Chondrocyte (in vitro differentiated cells): ENCODE results near the gene LENG9. TPM values are rescaled to one million over a fixed set of nuclear protein-coding genes. Genes with fewer than 3 reads are reported as not detected.
A peak's percentile ranks its signal among the peaks of the same experiment; 100 is the strongest.

Experiments used
- DNase-seq: peaks from one replicate; pipeline ENCODE4 v3.0.0; 2021; ENCODE audit warnings: mixed read lengths, low spot score
- H3K27ac Mint-ChIP-seq: one replicate; pipeline ENCODE4 v1.8.0; 2021; ENCODE audit warnings: mild to moderate bottlenecking, moderate library complexity, mixed read lengths; ENCODE audit not compliant: unreplicated experiment
- H3K27me3 Mint-ChIP-seq: 2 replicates; pipeline ENCODE4 v1.8.0; 2021; ENCODE audit warnings: low read depth, mixed read lengths
- H3K36me3 Mint-ChIP-seq: 2 replicates; pipeline ENCODE4 v1.8.0; 2021; ENCODE audit warnings: low read depth, mixed read lengths
- H3K4me1 Mint-ChIP-seq: 2 replicates; pipeline ENCODE4 v1.8.0; 2021; ENCODE audit warnings: low read depth, mild to moderate bottlenecking, mixed read lengths
- H3K4me3 Mint-ChIP-seq: one replicate; pipeline ENCODE4 v1.8.0; 2021; ENCODE audit warnings: mild to moderate bottlenecking, moderate library complexity, mixed read lengths; ENCODE audit not compliant: unreplicated experiment
- H3K9me3 Mint-ChIP-seq: 2 replicates; pipeline ENCODE4 v1.8.0; 2021; ENCODE audit warnings: low read depth, mixed read lengths
- CTCF ChIP-seq: fragments of 200-600 bp; sonication (generic); IDR thresholded peaks from 2 replicates; pipeline ENCODE4 v1.5.0; 2021; ENCODE audit warnings: antibody characterized with exemption, mild to moderate bottlenecking, moderate library complexity
- total RNA-seq: library from RNA; stranded (reverse); gene quantifications from 3 replicates; pipeline ENCODE4 v1.2.1, GENCODE V29; 2021

The LENG9 gene
- total RNA-seq, 1 donor from 2014 or later, result 13.2 TPM

GRCh38 chr19:54462047-54462654, 1.4 kb downstream of the LENG9 start:
- Mint-ChIP-seq H3K27ac (peak overlapping the region; percentile 83), H3K4me1 (peaks cover 46% of the 10 kb centered on the region), H3K36me3 (peaks cover 29% of the 10 kb centered on the region), H3K27me3 (no peaks in the 10 kb centered on the region), H3K9me3 (no peaks in the 10 kb centered on the region), H3K4me3 (peak overlapping the region; percentile 72)
- TF ChIP-seq CTCF, result no peak
- DNase-seq, result peak; percentile 93

GRCh38 chr19:54461613-54462012, 2.0 kb downstream of the LENG9 start:
- no peaks in the 10 kb centered on the region for H3K27me3 Mint-ChIP-seq

GRCh38 chr19:54461210-54461609, 2.4 kb downstream of the LENG9 start:
- Mint-ChIP-seq H3K4me1 (peaks cover 46% of the 10 kb centered on the region), H3K4me3 (peak overlapping the region; percentile 72), H3K27ac (peak overlapping the region; percentile 83), H3K36me3 (peaks cover 30% of the 10 kb centered on the region), H3K27me3 (no peaks in the 10 kb centered on the region), H3K9me3 (no peaks in the 10 kb centered on the region)
- DNase-seq, result peak; percentile 94
- TF ChIP-seq CTCF, result no peak

More at GRCh38 chr19:54461613-54462012, 2.0 kb downstream of the LENG9 start:
- H3K36me3 Mint-ChIP-seq, result peaks cover 29% of the 10 kb centered on the region
- H3K9me3 Mint-ChIP-seq, result no peaks in the 10 kb centered on the region
- peaks cover 46% of the 10 kb centered on the region for H3K4me1 Mint-ChIP-seq
- no peak for TF ChIP-seq CTCF
- peak overlapping the region; percentile 72 for H3K4me3 Mint-ChIP-seq
- peak overlapping the region; percentile 83 for H3K27ac Mint-ChIP-seq
- DNase-seq, result no peak

- TF ChIP-seq CTCF, result no peak
- H3K27me3 Mint-ChIP-seq, result no peaks in the 10 kb centered on the region
- peaks cover 29% of the 10 kb centered on the region for H3K36me3 Mint-ChIP-seq
- H3K9me3 Mint-ChIP-seq, result no peaks in the 10 kb centered on the region
- no peak overlapping the region for H3K4me3 Mint-ChIP-seq
- H3K4me1 Mint-ChIP-seq, result peaks cover 46% of the 10 kb centered on the region
- peak overlapping the region; percentile 83 for H3K27ac Mint-ChIP-seq
- peak; percentile 78 for DNase-seq
Observed at GRCh38 chr19:54460230-54461005, 3.2 kb downstream of the LENG9 start.

GRCh38 chr19:54459282-54460229, 4.0 kb downstream of the LENG9 start:
- peaks cover 43% of the 10 kb centered on the region for H3K4me1 Mint-ChIP-seq
- H3K4me3 Mint-ChIP-seq, result no peak overlapping the region
- H3K36me3 Mint-ChIP-seq, result peaks cover 35% of the 10 kb centered on the region
- peak; percentile 75 for DNase-seq
- H3K27me3 Mint-ChIP-seq, result no peaks in the 10 kb centered on the region
- H3K27ac Mint-ChIP-seq, result peak overlapping the region; percentile 75
- no peaks in the 10 kb centered on the region for H3K9me3 Mint-ChIP-seq
- no peak for TF ChIP-seq CTCF
